GM12878 (cell line): Measurements from ENCODE around the gene CYP26A1. TPM values are rescaled to one million over a fixed set of nuclear protein-coding genes. Genes with fewer than 3 reads are reported as not detected.

ENCODE experiments used
- ATAC-seq: fragments of 200-7000 bp; cut with Tn5 transposase; 3 replicates; pipeline ENCODE4 v1.9.1; 2020; ENCODE audit warnings: mild to moderate bottlenecking, moderate library complexity
- BruUV-seq: library from RNA; stranded (reverse); fragments of 400-500 nt; replicated peaks from 2 replicates; lab custom pipeline; 2021; lab: Mats Ljungman, UMichigan
- CTCF ChIA-PET: fragments of 300-600 bp; sonication (Branson Sonifier 250); formaldehyde crosslinking; extraction: SDS; loops from one replicate; lab custom pipeline; 2021; ENCODE audit warnings: inconsistent platforms; lab: Yijun Ruan, JAX
- POLR2A ChIA-PET: fragments of 350-600 bp; formaldehyde crosslinking; extraction: SDS; loops from one replicate; lab custom pipeline; 2021; ENCODE audit warnings: inconsistent platforms; lab: Charles Lee
- RAD21 ChIA-PET: fragments of 300-600 bp; sonication (Branson Sonifier 250); formaldehyde crosslinking; loops from one replicate; lab custom pipeline; 2023; ENCODE audit warnings: antibody characterized with exemption; ENCODE audit not compliant: unreplicated experiment; lab: Charles Lee
- SMC1A ChIA-PET: fragments of 300-600 bp; sonication (Branson Sonifier 250); formaldehyde crosslinking; loops from one replicate; lab custom pipeline; 2023; ENCODE audit not compliant: unreplicated experiment, uncharacterized antibody; lab: Charles Lee
- DNase-seq: peaks from one replicate; pipeline ENCODE4 v3.0.0-alpha.2; 2011; ENCODE audit warnings: low read depth, low spot score
- FAIRE-seq: peaks from 3 replicates; lab custom pipeline; 2011; peaks lifted over from hg19 to GRCh38; lab: Jason Lieb, UNC
- H2AFZ ChIP-seq: 2 replicates; pipeline ENCODE4 v1.6.0; 2011; ENCODE audit warnings: low read depth, low read length, control low read depth; ENCODE audit not compliant: control insufficient read depth
- H3K27ac ChIP-seq: 2 replicates; pipeline ENCODE4 v1.5.1; 2011; ENCODE audit warnings: control low read depth; ENCODE audit not compliant: control insufficient read depth, insufficient read depth
- H3K27me3 ChIP-seq, 2 experiments: replicated peaks in 1 of 2; 2 replicates each; pipeline versions ENCODE4 v1.6.0 to v1.6.1; 2011; ENCODE audit warnings: low read length in 1 of 2; ENCODE audit not compliant: control insufficient read depth in 2 of 2, insufficient read depth in 2 of 2
- H3K36me3 ChIP-seq, 2 experiments: 2 replicates each; pipeline ENCODE4 v1.5.1; 2011; ENCODE audit warnings: low read length in 1 of 2; ENCODE audit not compliant: control insufficient read depth in 2 of 2, insufficient read depth in 2 of 2
- H3K4me1 ChIP-seq: 2 replicates; pipeline ENCODE4 v1.6.1; 2011; ENCODE audit warnings: mild to moderate bottlenecking, low read length, moderate library complexity, mixed read lengths; ENCODE audit not compliant: control insufficient read depth, insufficient read depth
- H3K4me2 ChIP-seq: 2 replicates; pipeline ENCODE4 v1.6.0; 2011; ENCODE audit warnings: control low read depth; ENCODE audit not compliant: control insufficient read depth, insufficient read depth
- H3K4me3 ChIP-seq: fragments of 200-600 bp; sonication (generic); 2 replicates; pipeline ENCODE4 v1.5.1; 2016
- H3K79me2 ChIP-seq: 2 replicates; pipeline ENCODE4 v1.6.0; 2011; ENCODE audit warnings: low read length; ENCODE audit not compliant: control insufficient read depth, insufficient read depth
- H3K9ac ChIP-seq: 2 replicates; pipeline ENCODE4 v1.8.0; 2011; ENCODE audit warnings: low read length, control low read depth, mixed read lengths; ENCODE audit not compliant: control insufficient read depth, insufficient read depth
- H3K9me3 ChIP-seq: replicated peaks from 3 replicates; pipeline ENCODE4 v1.5.1; 2011; ENCODE audit warnings: mild to moderate bottlenecking, low read length; ENCODE audit not compliant: control insufficient read depth, insufficient read depth
- H4K20me1 ChIP-seq: 2 replicates; pipeline ENCODE4 v1.6.0; 2011; ENCODE audit not compliant: control insufficient read depth, insufficient read depth
- FOXK2 ChIP-seq: fragments of 450-650 bp; IDR thresholded peaks from 2 replicates; pipeline ENCODE4 v1.6.1; 2017; ENCODE audit warnings: mild to moderate bottlenecking, moderate library complexity
- NFXL1 ChIP-seq: fragments of 450-650 bp; IDR thresholded peaks from 2 replicates; pipeline ENCODE4 v1.6.1; 2017; ENCODE audit warnings: antibody characterized with exemption, mild to moderate bottlenecking, borderline replicate concordance
- NR2F1 ChIP-seq: fragments of 450-650 bp; conservative IDR thresholded peaks from 2 replicates; pipeline ENCODE4 v1.6.1; 2017; ENCODE audit warnings: mild to moderate bottlenecking
- POLR2AphosphoS5 ChIP-seq: IDR thresholded peaks from 2 replicates; pipeline ENCODE4 v1.6.1; 2011; ENCODE audit warnings: mild to moderate bottlenecking, low read length, inconsistent platforms
- WGBS: methylation state at CpG from one replicate; pipeline ENCODE4 v1.1.6; 2016; ENCODE audit warnings: low lambda C conversion rate; ENCODE audit not compliant: insufficient replicate concordance, insufficient coverage; ENCODE audit errors: missing lambda C conversion rate; 5-methylcytosine and 5-hydroxymethylcytosine counted together
- in situ Hi-C: fragments of 300-500 bp; cut with MboI; formaldehyde crosslinking; loops from 9 replicates; pipeline ENCODE4 v1.14.3; 2018; ENCODE audit warnings: mixed read lengths
- intact Hi-C: fragments of 100-400 bp; cut with micrococcal nuclease; formaldehyde crosslinking; loops from one replicate; pipeline ENCODE4 v1.14.2; 2022; ENCODE audit not compliant: unreplicated experiment
- polyA plus RNA-seq, 11 experiments: library from polyadenylated mRNA; depleted of rRNA in 4 of 11; unstranded in 6 of 11; stranded (reverse) in 5 of 11; fragments of >200 nt; fragmentation: Nextera tagmentation in 4 of 11; fragmentation: Illumina TruSeq in 1 of 11; extraction: Ambion mirVana in 4 of 11; extraction: Trizol in 1 of 11; gene quantifications; 1 replicate in 1 of 11; 2 replicates in 10 of 11; pipeline versions ENCODE4 v1.2.1 to v1.2.3, GENCODE V29; 2011 to 2016; ENCODE audit warnings: inconsistent platforms in 2 of 11, missing spikeins in 2 of 11, low read depth in 1 of 11
- total RNA-seq, 4 experiments: library from RNA; depleted of rRNA in 3 of 4; stranded (reverse); fragments of >200 nt in 3 of 4; fragmentation: Illumina TruSeq in 1 of 4; extraction: Trizol in 1 of 4; gene quantifications; 2 replicates each; pipeline versions ENCODE4 v1.2.1 to v1.2.3, GENCODE V29; 2013 to 2021
- TF ChIP-seq, protein P1 (sequence below): IDR thresholded peaks from 2 replicates; pipeline ENCODE4 v1.6.1; 2012; ENCODE audit warnings: low read length, inconsistent platforms

Gene CYP26A1
- total and polyA plus RNA-seq, 10 of the 15 experiments (the other 5 are each of a cell fraction or from before 2014, with no cell fraction given) = not detected

- BruUV-seq = no TSS peak
- peaks cover 5 to 19% of the 10 kb centered on the region in 2 experiments for H3K27me3 ChIP-seq
- H3K4me3 ChIP-seq = no peak overlapping the region
- TF ChIP-seq FOXK2 (no peak), POLR2AphosphoS5 (no peak), NR2F1 (no peak), NFXL1 (no peak)
- TF ChIP-seq, protein P1, sequence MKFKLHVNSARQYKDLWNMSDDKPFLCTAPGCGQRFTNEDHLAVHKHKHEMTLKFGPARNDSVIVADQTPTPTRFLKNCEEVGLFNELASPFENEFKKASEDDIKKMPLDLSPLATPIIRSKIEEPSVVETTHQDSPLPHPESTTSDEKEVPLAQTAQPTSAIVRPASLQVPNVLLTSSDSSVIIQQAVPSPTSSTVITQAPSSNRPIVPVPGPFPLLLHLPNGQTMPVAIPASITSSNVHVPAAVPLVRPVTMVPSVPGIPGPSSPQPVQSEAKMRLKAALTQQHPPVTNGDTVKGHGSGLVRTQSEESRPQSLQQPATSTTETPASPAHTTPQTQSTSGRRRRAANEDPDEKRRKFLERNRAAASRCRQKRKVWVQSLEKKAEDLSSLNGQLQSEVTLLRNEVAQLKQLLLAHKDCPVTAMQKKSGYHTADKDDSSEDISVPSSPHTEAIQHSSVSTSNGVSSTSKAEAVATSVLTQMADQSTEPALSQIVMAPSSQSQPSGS = no peak
- H3K4me2 ChIP-seq = 0 out of 2 replicates have a peak overlapping the region, but pooled peaks have one; percentile 22
- H4K20me1 ChIP-seq = no peaks in the 10 kb centered on the region
- no peaks in the 10 kb centered on the region for H3K36me3 ChIP-seq
- in situ Hi-C loops = no loop called here
- no peak overlapping the region; the same call in 1 of the 2 replicates for H2AFZ ChIP-seq
- ChIA-PET SMC1A (no interaction called here), RAD21 (no interaction called here), CTCF (interaction anchor here (0.9 to 1.3 kb wide), 2 partner anchors 8 to 10 kb away, joined by 3 to 4 read pairs; no protein-coding TSS in a partner anchor), POLR2A (no interaction called here)
- WGBS = 30% methylated on average over 56 of the region's 57 CpGs
- no peaks in the 10 kb centered on the region for H3K4me1 ChIP-seq
- no peaks in the 10 kb centered on the region for H3K9me3 ChIP-seq
- intact Hi-C loops = no loop called here
- H3K9ac ChIP-seq = no peak overlapping the region
- ATAC-seq (peak; percentile 63), FAIRE-seq (no peak), DNase-seq (no peak)
- H3K27ac ChIP-seq = no peak overlapping the region
- no peaks in the 10 kb centered on the region for H3K79me2 ChIP-seq
Observed at GRCh38 chr10:93061594-93062513, 11.8 kb upstream of the CYP26A1 start.
